IMR-90 (cell line): ENCODE data around the gene SEPTIN5. TPM values are rescaled to one million over a fixed set of nuclear protein-coding genes. Genes with fewer than 3 reads are reported as not detected.

Experiments used
- ATAC-seq: fragments of 200-7000 bp; cut with Tn5 transposase; 2 replicates; pipeline ENCODE4 v1.9.1; 2020; ENCODE audit warnings: low read depth, mild to moderate bottlenecking, moderate library complexity
- BruUV-seq: library from RNA; stranded (reverse); fragments of 400-500 nt; replicated peaks from 2 replicates; lab custom pipeline; 2021; lab: Mats Ljungman, UMichigan
- CTCF ChIA-PET: fragments of 300-600 bp; formaldehyde crosslinking; extraction: SDS; loops from one replicate; lab custom pipeline; 2021; ENCODE audit warnings: antibody characterized with exemption; lab: Yijun Ruan, JAX
- POLR2A ChIA-PET: fragments of 300-600 bp; sonication (Branson Sonifier 250); formaldehyde crosslinking; loops from one replicate; lab custom pipeline; 2022; ENCODE audit warnings: antibody characterized with exemption; ENCODE audit not compliant: unreplicated experiment; lab: Charles Lee
- DNase-seq: peaks from one replicate; pipeline ENCODE4 v3.0.0; 2013
- H2AFZ ChIP-seq: replicated peaks from 2 replicates; pipeline ENCODE3; 2013; ENCODE audit warnings: low read length, mild to moderate bottlenecking; ENCODE audit not compliant: poor library complexity
- H2AK5ac ChIP-seq: 2 replicates; pipeline ENCODE4 v1.6.1; 2013; ENCODE audit warnings: low read depth, low read length, inconsistent platforms
- H2AK9ac ChIP-seq: replicated peaks from 2 replicates; pipeline ENCODE3; 2013; ENCODE audit warnings: mild to moderate bottlenecking, low read depth, low read length, moderate library complexity; ENCODE audit not compliant: poor library complexity
- H2BK120ac ChIP-seq: 2 replicates; pipeline ENCODE4 v1.6.1; 2013; ENCODE audit warnings: low read depth, low read length, inconsistent platforms
- H2BK15ac ChIP-seq: 3 replicates; pipeline ENCODE4 v1.6.1; 2013; ENCODE audit warnings: low read depth, low read length, inconsistent platforms
- H2BK20ac ChIP-seq: 2 replicates; pipeline ENCODE4 v1.6.1; 2013; ENCODE audit warnings: low read depth, mild to moderate bottlenecking, inconsistent platforms, low read length, moderate library complexity
- H2BK5ac ChIP-seq: 2 replicates; pipeline ENCODE4 v1.6.1; 2013; ENCODE audit warnings: mild to moderate bottlenecking, low read depth, low read length, inconsistent platforms; ENCODE audit not compliant: poor library complexity, severe bottlenecking
- H3K14ac ChIP-seq: replicated peaks from 2 replicates; pipeline ENCODE4 v1.6.1; 2013; ENCODE audit warnings: low read depth, low read length, inconsistent platforms
- H3K18ac ChIP-seq: 2 replicates; pipeline ENCODE4 v1.6.1; 2013; ENCODE audit warnings: low read depth, low read length, control low read depth
- H3K23ac ChIP-seq: 2 replicates; pipeline ENCODE4 v1.6.1; 2013; ENCODE audit warnings: low read depth, low read length, inconsistent platforms
- H3K27ac ChIP-seq: 2 replicates; pipeline ENCODE4 v1.5.1; 2013; ENCODE audit warnings: mild to moderate bottlenecking, control low read depth, low read length; ENCODE audit not compliant: insufficient read depth
- H3K27me3 ChIP-seq: 2 replicates; pipeline ENCODE4 v1.6.1; 2013; ENCODE audit warnings: low read length; ENCODE audit not compliant: control insufficient read depth, insufficient read depth
- H3K36me3 ChIP-seq: 2 replicates; pipeline ENCODE4 v1.6.1; 2013; ENCODE audit warnings: low read length, mixed read lengths; ENCODE audit not compliant: control insufficient read depth, insufficient read depth
- H3K4ac ChIP-seq: 2 replicates; pipeline ENCODE4 v1.6.1; 2013; ENCODE audit warnings: low read depth, low read length, inconsistent platforms
- H3K4me1 ChIP-seq: 2 replicates; pipeline ENCODE4 v1.6.1; 2013; ENCODE audit warnings: low read length, mixed read lengths; ENCODE audit not compliant: control insufficient read depth, insufficient read depth
- H3K4me2 ChIP-seq: 2 replicates; pipeline ENCODE4 v1.6.1; 2013; ENCODE audit warnings: low read depth, mild to moderate bottlenecking, control low read depth, low read length, moderate library complexity
- H3K4me3 ChIP-seq: 2 replicates; pipeline ENCODE4 v1.5.1; 2013; ENCODE audit warnings: low read depth, mild to moderate bottlenecking, control low read depth, low read length, moderate library complexity; ENCODE audit not compliant: insufficient read depth
- H3K56ac ChIP-seq: 2 replicates; pipeline ENCODE4 v1.6.1; 2013; ENCODE audit warnings: low read length, inconsistent platforms; ENCODE audit not compliant: insufficient read depth; ENCODE audit errors: extremely low read depth
- H3K79me1 ChIP-seq, 2 experiments: 2 replicates each; pipeline ENCODE4 v1.6.1; 2013; ENCODE audit warnings: low read length in 2 of 2, inconsistent platforms in 1 of 2, low read depth in 1 of 2
- H3K9ac ChIP-seq: 2 replicates; pipeline ENCODE4 v1.6.1; 2013; ENCODE audit warnings: low read depth, low read length, control low read depth
- H3K9me1 ChIP-seq: 2 replicates; pipeline ENCODE4 v1.6.1; 2013; ENCODE audit warnings: low read length, inconsistent platforms; ENCODE audit not compliant: insufficient read depth
- H3K9me3 ChIP-seq: 2 replicates; pipeline ENCODE4 v1.6.1; 2013; ENCODE audit warnings: low read length; ENCODE audit not compliant: control insufficient read depth, insufficient read depth
- H4K20me1 ChIP-seq: 2 replicates; pipeline ENCODE4 v1.6.1; 2013; ENCODE audit warnings: low read length, inconsistent platforms; ENCODE audit not compliant: insufficient read depth
- H4K5ac ChIP-seq: 2 replicates; pipeline ENCODE4 v1.6.1; 2013; ENCODE audit warnings: mild to moderate bottlenecking, low read depth, low read length, control low read depth
- H4K8ac ChIP-seq, 2 experiments: 2 replicates each; pipeline ENCODE4 v1.6.1; 2013; ENCODE audit warnings: low read depth in 2 of 2, low read length in 2 of 2, control low read depth in 1 of 2, inconsistent platforms in 1 of 2
- H4K91ac ChIP-seq: 2 replicates; pipeline ENCODE4 v1.6.1; 2013; ENCODE audit warnings: low read depth, low read length, inconsistent platforms; ENCODE audit not compliant: insufficient read depth
- BHLHE40 ChIP-seq: fragments of 150-350 bp; IDR thresholded peaks from 2 replicates; pipeline ENCODE4 v1.6.1; 2016; ENCODE audit warnings: mild to moderate bottlenecking, low read depth, low read length
- CEBPB ChIP-seq: IDR thresholded peaks from 2 replicates; pipeline ENCODE4 v1.6.1; 2012; ENCODE audit warnings: low read depth, low read length, improper control_type of control experiment
- CHD1 ChIP-seq: IDR thresholded peaks from 2 replicates; pipeline ENCODE4 v1.6.1; 2012; ENCODE audit warnings: low read depth, low read length, improper control_type of control experiment
- CTCF ChIP-seq: conservative IDR thresholded peaks from 2 replicates; pipeline ENCODE4 v1.5.1; 2012; ENCODE audit warnings: mild to moderate bottlenecking, low read depth, low read length, improper control_type of control experiment
- ELK1 ChIP-seq: fragments of 150-350 bp; IDR thresholded peaks from 2 replicates; pipeline ENCODE4 v1.6.1; 2016; ENCODE audit warnings: low read depth, mild to moderate bottlenecking, low read length, moderate library complexity, borderline replicate concordance
- FOS ChIP-seq: fragments of 150-350 bp; IDR thresholded peaks from 2 replicates; pipeline ENCODE4 v1.6.1; 2016; ENCODE audit warnings: low read depth, low read length
- MAZ ChIP-seq: IDR thresholded peaks from 2 replicates; pipeline ENCODE4 v1.6.1; 2012; ENCODE audit warnings: low read depth, mild to moderate bottlenecking, low read length, improper control_type of control experiment, moderate library complexity, borderline replicate concordance
- NFE2L2 ChIP-seq: fragments of 150-350 bp; IDR thresholded peaks from 2 replicates; pipeline ENCODE4 v1.6.1; 2016; ENCODE audit warnings: low read depth, mild to moderate bottlenecking, low read length
- RAD21 ChIP-seq: IDR thresholded peaks from 2 replicates; pipeline ENCODE4 v1.6.1; 2012; ENCODE audit warnings: low read length, improper control_type of control experiment
- RCOR1 ChIP-seq: IDR thresholded peaks from 2 replicates; pipeline ENCODE4 v1.6.1; 2012; ENCODE audit warnings: mild to moderate bottlenecking, low read length, improper control_type of control experiment; ENCODE audit not compliant: insufficient replicate concordance
- RFX5 ChIP-seq: IDR thresholded peaks from 2 replicates; pipeline ENCODE4 v1.8.0; 2012; ENCODE audit warnings: low read depth, mild to moderate bottlenecking, low read length, moderate library complexity
- SMC3 ChIP-seq: fragments of 150-350 bp; IDR thresholded peaks from 2 replicates; pipeline ENCODE4 v1.6.1; 2016; ENCODE audit warnings: low read depth, mild to moderate bottlenecking, antibody characterized with exemption, low read length, moderate library complexity
- USF2 ChIP-seq: fragments of 150-350 bp; IDR thresholded peaks from 2 replicates; pipeline ENCODE4 v1.6.1; 2017; ENCODE audit warnings: mild to moderate bottlenecking, antibody characterized with exemption, low read length, low read depth
- WGBS, 2 experiments: methylation state at CpG; one replicate each; pipeline versions ENCODE4 v1.1.5 to v1.1.7; 2013; ENCODE audit warnings: missing lambda C conversion rate in 2 of 2; ENCODE audit not compliant: insufficient read length in 1 of 2; ENCODE audit errors: extremely low coverage in 2 of 2; 5-methylcytosine and 5-hydroxymethylcytosine counted together
- dilution Hi-C: fragments of 300-500 bp; cut with HindIII; formaldehyde crosslinking; loops from one replicate; pipeline ENCODE4 v1.14.3; 2018; ENCODE audit warnings: low sequenced_read_pairs; ENCODE audit not compliant: unreplicated experiment
- in situ Hi-C: fragments of 300-500 bp; cut with MboI; formaldehyde crosslinking; loops from 3 replicates; pipeline ENCODE4 v1.14.3; 2019; ENCODE audit warnings: low sequenced_read_pairs, inconsistent platforms, mixed read lengths
- intact Hi-C: fragments of 100-400 bp; cut with micrococcal nuclease; formaldehyde crosslinking; loops from 2 replicates; pipeline ENCODE4 v1.10.0; 2022
- polyA plus RNA-seq, 3 experiments: library from polyadenylated mRNA; depleted of rRNA; stranded (reverse); fragments of >200 nt; gene quantifications; 2 replicates each; pipeline ENCODE4 v1.2.3, GENCODE V29; 2012; ENCODE audit warnings: low replicate concordance in 1 of 3
- total RNA-seq: library from RNA; depleted of rRNA; stranded (reverse); fragments of >200 nt; gene quantifications from 2 replicates; pipeline ENCODE4 v1.2.3, GENCODE V29; 2012

SEPTIN5 gene
- total and polyA plus RNA-seq, 2 of the 4 experiments (the other 2 are of a cell fraction), result 16.8 to 20.7 TPM

- DNase-seq (no peak), ATAC-seq (no peak)
- no peak overlapping the region for H3K27ac ChIP-seq
- H2AFZ ChIP-seq, result no peak overlapping the region
- no peaks in the 10 kb centered on the region for H3K36me3 ChIP-seq
- no peak overlapping the region for H2BK20ac ChIP-seq
- dilution Hi-C loops (no loop called here), in situ Hi-C loops (no loop called here), intact Hi-C loops (no loop called here)
- peaks cover 19% of the 10 kb centered on the region for H3K4me1 ChIP-seq
- no peak overlapping the region for H3K4me2 ChIP-seq
- H2BK120ac ChIP-seq, result no peak overlapping the region
- POLR2A ChIA-PET, result no interaction called here
- H3K18ac ChIP-seq, result no peak overlapping the region
- no peak overlapping the region for H3K56ac ChIP-seq
- H3K4ac ChIP-seq, result no peak overlapping the region
- no peak overlapping the region for H4K91ac ChIP-seq
- H3K14ac ChIP-seq, result no peak overlapping the region
- WGBS, 2 experiments, result 92% methylated on average over 2 of the region's 10 CpGs; no CpG with 5 or more reads in 1 of the 2 experiments
- H3K23ac ChIP-seq, result no peak overlapping the region
- no peak for TF ChIP-seq CTCF
- TF ChIP-seq USF2, result no peak
- TF ChIP-seq RAD21, result no peak
- no peak for TF ChIP-seq RFX5
- TF ChIP-seq MAZ, result no peak
- TF ChIP-seq NFE2L2, result no peak
- TF ChIP-seq CHD1, result no peak
- no peak for TF ChIP-seq SMC3
- no peak for TF ChIP-seq FOS
- no peak for TF ChIP-seq BHLHE40
- no peak for TF ChIP-seq RCOR1
- TF ChIP-seq ELK1, result no peak
- TF ChIP-seq CEBPB, result no peak
- no peak overlapping the region for H4K8ac ChIP-seq
- no peak overlapping the region for H2AK5ac ChIP-seq
- H4K20me1 ChIP-seq, result no peaks in the 10 kb centered on the region
- no peak overlapping the region for H2BK5ac ChIP-seq
- CTCF ChIA-PET, result no interaction called here
- H3K4me3 ChIP-seq, result no peak overlapping the region
- H2BK15ac ChIP-seq, result no peak overlapping the region
- 0 out of 2 replicates have a peak, but pooled peaks cover 3% of the 10 kb centered on the region for H3K9me1 ChIP-seq
- H2AK9ac ChIP-seq, result no peak overlapping the region
- BruUV-seq, result no TSS peak
- H3K9me3 ChIP-seq, result peaks cover 8% of the 10 kb centered on the region
- H3K27me3 ChIP-seq, result peaks cover 5% of the 10 kb centered on the region
- no peak overlapping the region for H4K5ac ChIP-seq
- no peaks in the 10 kb centered on the region for H3K79me1 ChIP-seq
- no peak overlapping the region for H3K9ac ChIP-seq
Measured at GRCh38 chr22:19668748-19669147, 45.6 kb upstream of the SEPTIN5 start.
